Right atrium auricular region (tissue), 2 donors: ENCODE measurements around the gene GFY. TPM values are rescaled to one million over a fixed set of nuclear protein-coding genes. Genes with fewer than 3 reads are reported as not detected.
A peak's percentile ranks its signal among the peaks of the same experiment; 100 is the strongest.

Experiments used
- DNase-seq: peaks from one replicate; pipeline ENCODE4 v3.0.0-alpha.2; 2019; ENCODE audit warnings: low spot score
- H3K27ac ChIP-seq, 2 donors: fragments of 200-600 bp; sonication (generic); 1 replicate in 1 of 2; 2 replicates in 1 of 2; pipeline ENCODE4 v1.5.1; 2016 to 2019
- H3K27me3 ChIP-seq, 2 donors: fragments of 200-600 bp; sonication (generic); one replicate each; pipeline versions ENCODE4 v1.5.1 to v1.6.0; 2017 to 2019
- H3K36me3 ChIP-seq: fragments of 200-600 bp; sonication (generic); one replicate; pipeline ENCODE4 v1.5.1; 2016
- H3K4me1 ChIP-seq, 2 donors: fragments of 200-600 bp; sonication (generic); one replicate each; pipeline versions ENCODE4 v1.5.1 to v1.6.0; 2017 to 2019
- H3K4me3 ChIP-seq, 2 donors: fragments of 200-600 bp; sonication (generic); 1 replicate in 1 of 2; 2 replicates in 1 of 2; pipeline ENCODE4 v1.5.1; 2017 to 2019; ENCODE audit warnings: mild to moderate bottlenecking in 1 of 2, moderate library complexity in 1 of 2
- H3K9me3 ChIP-seq, 2 donors: fragments of 200-600 bp; sonication (generic); one replicate each; pipeline ENCODE4 v1.5.1; 2019
- CTCF ChIP-seq, 2 donors: fragments of 200-600 bp; sonication (generic); IDR thresholded peaks; one replicate each; pipeline ENCODE4 v1.5.1; 2019; ENCODE audit warnings: antibody characterized with exemption in 2 of 2
- total RNA-seq, 2 donors: library from RNA; depleted of rRNA; stranded (reverse); fragments of >200 nt; gene quantifications; one replicate each; pipeline ENCODE4 v1.1.0, GENCODE V29; 2016

GFY gene
- not detected for total RNA-seq

- no peak for TF ChIP-seq CTCF (IDR thresholded peaks at IDR 0.05)
- no peak for DNase-seq
- H3K27me3 ChIP-seq: peaks cover 53 to 64% of the 10 kb centered on the region in 2 donors
- H3K9me3 ChIP-seq: no peaks in the 10 kb centered on the region
- H3K4me1 ChIP-seq: peaks cover 0 to 45% of the 10 kb centered on the region in 2 donors
- no peaks in the 10 kb centered on the region for H3K36me3 ChIP-seq
- no peak within 1 kb of the TSS for H3K27ac ChIP-seq
- H3K4me3 ChIP-seq: no peak within 1 kb of the TSS
Observed at GRCh38 chr19:49425178-49425577, at the start of gene GFY. Gene GFY (plus strand): TSS chr19:49425388. CDS start chr19:49426431, 1,043 bp downstream.

- H3K9me3 ChIP-seq: peaks cover 6 to 17% of the 10 kb centered on the region in 2 donors
- DNase-seq: no peak
- no peak overlapping the region for H3K27ac ChIP-seq
- no peaks in the 10 kb centered on the region for H3K36me3 ChIP-seq
- no peak for TF ChIP-seq CTCF (IDR thresholded peaks at IDR 0.05)
- H3K4me1 ChIP-seq: no peaks in the 10 kb centered on the region
- no peaks in the 10 kb centered on the region for H3K27me3 ChIP-seq
- H3K4me3 ChIP-seq: no peak overlapping the region
Observed at GRCh38 chr19:49378512-49378911, 46.7 kb upstream of the GFY start.

- H3K4me3 ChIP-seq: no peak overlapping the region
- H3K4me1 ChIP-seq: no peaks in the 10 kb centered on the region
- no peak for TF ChIP-seq CTCF (IDR thresholded peaks at IDR 0.05)
- no peaks in the 10 kb centered on the region for H3K36me3 ChIP-seq
- no peak overlapping the region for H3K27ac ChIP-seq
- H3K9me3 ChIP-seq: peaks cover 6 to 17% of the 10 kb centered on the region in 2 donors
- H3K27me3 ChIP-seq: no peaks in the 10 kb centered on the region
- DNase-seq: no peak
Observed at GRCh38 chr19:49380391-49380790, 44.8 kb upstream of the GFY start.

- Histone ChIP-seq H3K9me3 (peaks cover 6 to 17% of the 10 kb centered on the region in 2 donors), H3K27ac (no peak overlapping the region), H3K36me3 (no peaks in the 10 kb centered on the region), H3K4me1 (no peaks in the 10 kb centered on the region), H3K27me3 (no peaks in the 10 kb centered on the region), H3K4me3 (no peak overlapping the region)
- TF ChIP-seq CTCF (IDR thresholded peaks at IDR 0.05): no peak
- DNase-seq: no peak
Observed at GRCh38 chr19:49382639-49383038, 42.5 kb upstream of the GFY start.

- no peaks in the 10 kb centered on the region for H3K36me3 ChIP-seq
- H3K27ac ChIP-seq: no peak overlapping the region
- H3K4me1 ChIP-seq: peaks cover 0 to 4% of the 10 kb centered on the region in 2 donors
- peaks cover 6 to 17% of the 10 kb centered on the region in 2 donors for H3K9me3 ChIP-seq
- H3K27me3 ChIP-seq: no peaks in the 10 kb centered on the region
- no peak overlapping the region for H3K4me3 ChIP-seq
- DNase-seq: no peak
- TF ChIP-seq CTCF (IDR thresholded peaks at IDR 0.05): no peak
Observed at GRCh38 chr19:49383599-49383998, 41.6 kb upstream of the GFY start.

GRCh38 chr19:49387936-49388372, 37.2 kb upstream of the GFY start, which contains the start of gene KASH5:
Gene KASH5 (plus strand): TSS chr19:49388249. CDS start chr19:49390884, 2,635 bp downstream.
- Histone ChIP-seq H3K27ac (no peak within 1 kb of the TSS), H3K27me3 (no peaks in the 10 kb centered on the region), H3K9me3 (peaks cover under 1% of the 10 kb centered on the region in 2 donors), H3K36me3 (no peaks in the 10 kb centered on the region), H3K4me1 (peaks cover 0 to 4% of the 10 kb centered on the region in 2 donors), H3K4me3 (peak within 1 kb of the TSS in 1 of 2 donors; percentile 24)
- no peak for TF ChIP-seq CTCF (IDR thresholded peaks at IDR 0.05)
- DNase-seq: peak; percentile 65
